NCI-H1436 (cell line): ENCODE data around the gene ARL8B.
"Not testable (repeated sequence)": the region's sequence is repeated elsewhere in the genome, so short reads cannot be mapped to it uniquely, and the experiment has no call there.

Source experiments
- DNase-seq: peaks from one replicate; lab custom pipeline; 2025; lab: John Stamatoyannopoulos, UW

Gene ARL8B

DNA sequence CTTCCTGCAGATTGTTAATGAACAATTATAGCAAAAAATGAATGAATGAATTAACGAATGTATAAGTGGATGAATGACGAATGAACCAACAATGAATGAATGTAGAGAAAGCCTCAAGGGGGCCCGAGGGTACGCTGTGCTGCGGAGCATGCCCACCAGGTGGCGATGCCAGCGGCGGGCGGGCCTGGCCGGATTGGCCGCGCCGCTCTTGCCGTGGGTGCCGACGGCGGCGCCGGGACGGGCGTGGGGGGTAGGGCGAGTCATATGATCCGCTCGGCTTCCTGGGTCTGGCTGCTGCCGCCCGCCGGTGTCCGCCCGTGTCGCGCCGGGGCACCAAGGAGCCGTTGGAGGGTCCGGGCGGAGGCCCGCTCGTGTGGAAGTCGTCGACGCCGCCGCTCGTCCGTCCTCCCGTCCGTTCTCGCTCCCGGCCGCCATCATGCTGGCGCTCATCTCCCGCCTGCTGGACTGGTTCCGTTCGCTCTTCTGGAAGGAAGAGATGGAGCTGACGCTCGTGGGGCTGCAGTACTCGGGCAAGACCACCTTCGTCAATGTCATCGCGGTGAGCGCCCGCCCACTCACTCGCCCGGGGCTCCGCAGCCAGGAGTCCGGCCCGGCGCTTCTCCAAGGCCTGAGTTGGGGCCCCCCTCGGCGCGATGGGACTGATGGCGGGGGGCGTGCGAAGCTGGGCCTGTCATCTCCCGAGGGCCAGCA, at the start of gene ARL8B:
ARL8B (plus strand) TSS at position 263 of the 711 bp plus-strand sequence; CDS start at position 437, 174 bp downstream.
- DNase-seq = peak; percentile 45

DNA sequence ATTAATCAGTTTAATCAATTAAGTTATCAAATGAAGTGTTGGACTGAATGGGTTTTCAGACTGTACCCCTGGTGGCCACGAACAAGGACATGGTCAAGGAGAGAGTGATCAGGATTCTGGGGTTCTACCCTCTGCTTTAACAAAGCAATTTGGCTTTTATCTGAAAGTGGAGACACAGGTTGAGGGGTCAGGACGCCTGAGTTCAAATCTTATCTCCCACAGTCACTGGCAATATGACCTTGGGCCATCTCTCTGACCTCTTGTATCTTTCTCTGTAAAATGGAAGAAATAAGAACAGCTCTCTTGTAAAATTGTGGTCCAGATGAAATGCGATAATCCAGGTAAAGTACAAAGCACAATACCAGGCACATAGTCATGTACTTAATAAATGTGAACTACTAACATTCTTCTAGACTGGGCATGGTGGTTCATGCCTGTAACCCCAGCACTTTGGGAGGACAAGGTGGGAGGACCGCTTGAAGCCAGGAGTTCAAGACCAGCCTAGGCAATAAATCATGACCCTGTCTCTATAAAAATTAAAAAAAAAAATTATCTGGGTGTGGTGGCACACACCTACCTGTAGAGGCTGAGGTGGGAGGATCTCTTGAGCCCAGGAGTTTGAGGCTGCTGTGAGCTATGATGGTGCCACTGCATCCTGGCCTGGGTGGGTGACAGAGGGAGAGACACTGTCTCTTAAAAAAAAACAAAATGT, 48.6 kb upstream of the ARL8B start:
- DNase-seq = no peak

DNA sequence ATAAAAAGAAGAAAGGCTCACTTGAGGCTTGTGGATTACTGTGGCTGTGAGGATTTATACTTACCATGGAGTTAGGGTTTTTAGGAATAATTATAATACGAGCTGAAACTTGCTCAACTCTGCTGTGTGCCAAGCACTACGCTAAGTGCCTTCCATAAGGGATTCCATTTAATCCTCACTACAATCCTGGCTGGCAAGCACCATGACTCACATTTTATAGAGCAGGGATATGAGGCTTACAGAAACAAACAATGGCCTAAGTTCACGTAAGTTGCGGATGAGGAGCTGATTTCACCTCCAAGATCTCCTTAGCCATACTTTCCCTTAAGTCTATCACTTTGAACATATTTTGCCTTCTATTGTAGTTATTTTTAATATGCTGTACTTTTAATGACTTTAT, 43.9 kb upstream of the ARL8B start:
- DNase-seq = no peak

DNA sequence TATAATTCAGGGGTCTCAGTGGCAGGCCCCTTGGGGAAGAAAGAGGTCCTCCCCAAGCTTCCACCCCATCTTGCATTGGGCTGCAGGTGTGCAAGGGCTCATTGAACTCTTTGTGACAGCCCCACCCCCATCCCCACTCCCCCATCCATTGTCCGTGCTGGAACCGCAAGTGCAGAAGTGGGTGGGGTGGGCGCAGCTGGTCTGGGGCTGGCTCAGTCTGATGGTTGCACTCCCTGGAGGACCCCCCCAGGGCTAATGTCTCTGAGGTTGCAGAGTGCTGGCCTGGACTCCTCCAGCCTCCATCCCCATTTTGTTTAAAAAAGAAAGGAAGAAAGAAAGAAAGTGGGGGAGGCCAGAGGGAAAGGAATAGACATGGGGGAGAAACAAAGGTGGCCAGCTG, 42.3 kb upstream of the ARL8B start:
- DNase-seq = no peak

DNA sequence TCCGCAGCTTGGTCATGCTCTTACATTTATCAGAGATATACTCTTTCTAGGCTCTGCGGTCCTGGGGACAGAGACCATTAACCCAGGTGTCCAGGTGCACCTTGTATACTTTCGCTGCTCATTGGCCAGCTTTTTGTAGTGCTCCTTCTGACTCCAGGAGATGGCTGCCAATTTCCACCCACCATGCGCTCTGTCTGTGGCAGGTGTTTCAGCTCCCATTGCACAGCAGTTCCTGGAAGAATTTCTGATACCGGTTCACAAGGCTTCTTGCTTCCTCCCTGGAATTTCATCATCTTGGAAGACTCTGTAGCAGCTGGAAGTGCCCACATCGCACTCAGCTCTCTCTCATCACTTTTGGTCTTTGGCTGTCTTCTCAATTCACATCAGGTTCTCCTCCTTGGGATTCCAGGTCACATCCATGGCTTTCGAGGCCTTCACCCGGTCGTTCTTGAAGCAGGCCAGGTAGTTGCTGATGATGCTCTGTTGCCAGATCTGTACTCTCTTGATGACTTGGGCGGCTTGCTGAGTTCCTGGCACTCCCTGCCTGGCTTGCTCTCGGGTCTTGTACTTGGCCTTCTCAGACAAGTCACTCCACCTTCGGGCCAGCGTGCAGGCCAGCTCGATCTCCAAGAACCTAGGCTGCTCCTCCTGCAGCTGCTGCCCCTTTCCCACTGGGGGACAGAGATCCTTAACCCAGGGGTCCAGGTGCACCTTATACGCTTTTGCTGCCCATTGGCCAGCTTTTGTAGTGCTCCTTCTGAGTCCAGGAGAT, 41.1 kb upstream of the ARL8B start:
- no peak for DNase-seq

DNA sequence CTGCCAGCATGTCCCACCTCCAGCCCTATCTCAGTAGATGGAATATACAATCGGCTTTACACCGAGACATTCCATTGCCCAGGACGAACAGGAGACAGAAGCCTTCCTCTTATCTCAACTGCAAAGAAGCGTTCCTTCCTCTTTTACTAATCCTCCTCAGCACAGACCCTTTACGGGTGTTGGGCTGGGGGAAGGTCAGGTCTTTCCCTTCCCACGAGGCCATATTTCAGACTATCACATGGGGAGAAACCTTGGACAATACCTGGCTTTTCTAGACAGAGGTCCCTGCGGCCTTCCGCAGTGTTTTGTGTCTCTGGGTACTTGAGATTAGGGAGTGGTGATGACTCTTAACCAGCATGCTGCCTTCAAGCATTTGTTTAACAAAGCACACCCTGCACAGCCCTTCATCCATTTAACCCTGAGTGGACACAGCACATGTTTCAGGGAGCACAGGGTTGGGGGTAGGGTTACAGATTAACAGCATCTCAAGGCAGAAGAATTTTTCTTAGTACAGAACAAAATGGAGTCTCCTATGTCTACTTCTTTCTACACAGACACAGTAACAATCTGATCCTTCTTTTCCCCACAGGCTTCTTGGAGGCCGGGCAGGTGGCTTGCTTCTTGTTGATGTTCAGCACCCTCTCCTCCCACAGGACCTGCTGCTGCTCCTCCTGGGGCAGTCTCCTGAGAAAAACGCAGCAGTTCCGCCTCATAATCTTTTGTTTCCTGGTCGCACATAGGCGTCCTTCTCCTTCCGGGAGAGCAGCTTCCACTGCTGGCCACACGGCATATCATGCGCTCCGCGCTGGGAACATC, 39.9 kb upstream of the ARL8B start:
- DNase-seq = not testable (repeated sequence)

DNA sequence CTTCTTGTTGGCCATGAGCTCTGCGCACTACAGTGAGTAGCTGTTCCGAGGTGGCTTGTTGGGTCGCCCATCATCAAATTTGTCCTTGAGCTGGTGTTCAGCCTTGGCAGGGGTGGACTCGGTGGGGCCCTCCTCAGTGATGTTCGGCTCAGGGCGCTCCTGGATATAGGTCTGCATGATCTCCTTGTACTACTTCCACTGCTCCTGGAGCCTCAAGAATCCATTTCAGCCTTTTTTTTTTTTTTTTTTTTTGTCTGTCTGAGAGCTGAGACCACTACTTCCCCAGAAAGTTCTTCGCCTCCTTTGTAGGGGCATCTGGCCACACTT, 39.3 kb upstream of the ARL8B start:
- no peak for DNase-seq

DNA sequence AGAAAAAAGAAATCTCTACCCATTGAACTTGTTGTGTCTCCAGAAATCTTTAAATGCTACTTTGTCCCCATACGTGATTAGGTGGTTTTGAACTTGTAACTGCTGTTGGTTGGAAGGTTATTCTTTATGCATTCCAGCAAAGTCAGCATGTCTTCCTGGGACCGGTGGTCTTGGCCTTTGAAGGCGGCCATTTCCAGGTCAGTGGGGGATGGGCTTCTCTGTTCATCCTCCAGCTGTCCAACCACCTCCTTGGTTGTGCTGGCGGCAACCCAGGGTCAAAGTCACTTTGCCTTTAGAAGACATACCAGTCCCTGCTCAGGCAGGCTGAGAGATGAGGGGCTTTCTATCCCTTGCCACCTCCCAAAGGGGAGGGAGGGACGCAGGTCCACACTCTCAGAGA, 37.9 kb upstream of the ARL8B start:
- no peak for DNase-seq

DNA sequence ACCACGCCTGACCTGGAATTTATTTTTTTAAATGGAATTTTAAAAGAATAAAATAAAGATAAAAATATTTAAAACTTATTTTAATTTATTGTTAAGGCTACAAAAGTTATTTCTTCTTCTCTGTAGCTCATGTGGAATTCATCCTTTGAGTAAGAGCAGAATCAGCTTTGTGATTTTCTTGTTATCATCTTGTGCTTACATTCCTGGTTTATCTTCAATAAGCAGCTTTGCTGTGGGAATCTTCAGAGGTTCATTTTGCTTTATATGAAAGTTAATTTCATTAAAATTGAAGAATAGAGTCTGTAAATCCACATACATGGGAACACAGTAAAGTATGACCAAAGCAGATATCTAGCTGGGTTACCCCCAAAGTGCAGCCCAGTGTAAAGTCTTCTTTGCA, 35.4 kb upstream of the ARL8B start:
- DNase-seq = no peak

DNA sequence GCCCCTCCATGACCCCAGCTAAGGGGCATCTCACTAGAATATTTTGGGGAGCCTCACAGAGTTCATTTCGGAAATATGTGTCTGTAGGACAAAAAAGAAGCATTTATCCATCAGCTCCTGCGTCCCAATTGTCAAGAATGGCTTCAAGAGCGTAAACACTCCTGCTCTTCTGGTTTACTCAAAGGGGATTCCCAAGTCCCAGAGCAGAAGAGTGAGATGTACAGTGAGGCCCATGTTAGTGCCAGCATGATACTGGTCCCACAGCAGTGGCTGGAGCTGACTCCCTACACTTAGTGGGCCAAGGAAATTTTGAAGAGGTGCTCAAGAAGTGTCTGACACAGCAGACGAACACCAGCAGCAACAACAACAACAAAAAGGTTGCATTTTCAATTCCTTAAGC, 34.9 kb upstream of the ARL8B start:
- no peak for DNase-seq

DNA sequence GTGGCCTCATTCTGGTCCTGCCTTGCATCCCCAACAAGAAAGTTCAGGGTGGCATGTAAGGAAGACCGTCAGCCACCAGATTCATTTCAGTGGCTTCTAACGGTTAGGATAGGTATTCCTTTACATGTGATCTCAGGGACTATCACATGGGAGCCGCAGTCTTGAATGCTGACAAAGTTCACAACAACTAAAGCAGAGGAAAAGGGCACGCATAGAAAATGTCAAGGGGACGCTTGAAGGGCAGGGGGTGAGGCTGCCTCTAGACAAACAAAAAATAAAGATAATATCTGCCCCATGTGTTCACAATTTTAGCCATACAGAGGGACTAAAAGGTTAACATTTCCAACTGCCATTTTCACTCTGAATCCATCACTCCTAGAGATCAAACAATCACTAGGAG, 31.9 kb upstream of the ARL8B start:
- DNase-seq = no peak

DNA sequence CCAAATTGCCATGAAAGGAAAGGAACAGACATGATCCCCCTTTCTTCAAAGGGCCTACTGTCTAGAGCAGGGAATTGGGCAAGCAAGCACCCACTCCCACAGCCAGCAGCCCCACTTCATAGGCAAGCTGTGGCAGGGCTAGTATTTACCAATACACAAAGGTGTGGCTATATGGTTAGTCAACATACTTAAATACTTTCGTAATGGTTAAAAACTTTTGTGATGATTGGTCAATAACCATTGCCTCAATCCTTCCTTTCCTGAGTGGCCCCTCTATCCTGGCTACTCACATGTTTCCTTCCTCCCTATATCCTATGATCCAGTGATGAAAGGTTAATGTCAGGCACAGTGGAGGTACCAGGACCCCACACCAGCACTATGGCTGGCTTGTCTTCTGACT, 30.1 kb upstream of the ARL8B start:
- DNase-seq = no peak

DNA sequence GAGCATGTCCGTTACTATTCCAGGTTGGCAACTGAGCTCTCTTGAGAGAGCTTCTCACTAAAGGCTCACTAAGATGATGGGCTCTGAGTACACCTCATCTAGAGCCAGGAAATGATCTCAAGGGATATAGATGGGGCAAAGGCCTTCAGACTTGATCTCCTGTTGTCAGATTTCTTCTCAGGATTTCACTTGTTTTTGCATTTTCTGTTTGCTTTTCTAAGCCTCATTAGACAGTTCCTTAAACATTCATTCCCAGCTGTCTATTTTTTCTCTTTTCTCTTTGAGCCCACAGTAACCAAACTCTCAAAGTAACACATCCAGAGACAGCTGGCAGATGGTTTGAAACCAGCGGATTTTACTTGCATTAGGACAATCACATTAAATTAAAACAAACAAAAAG, 28.4 kb upstream of the ARL8B start:
- DNase-seq = no peak

DNA sequence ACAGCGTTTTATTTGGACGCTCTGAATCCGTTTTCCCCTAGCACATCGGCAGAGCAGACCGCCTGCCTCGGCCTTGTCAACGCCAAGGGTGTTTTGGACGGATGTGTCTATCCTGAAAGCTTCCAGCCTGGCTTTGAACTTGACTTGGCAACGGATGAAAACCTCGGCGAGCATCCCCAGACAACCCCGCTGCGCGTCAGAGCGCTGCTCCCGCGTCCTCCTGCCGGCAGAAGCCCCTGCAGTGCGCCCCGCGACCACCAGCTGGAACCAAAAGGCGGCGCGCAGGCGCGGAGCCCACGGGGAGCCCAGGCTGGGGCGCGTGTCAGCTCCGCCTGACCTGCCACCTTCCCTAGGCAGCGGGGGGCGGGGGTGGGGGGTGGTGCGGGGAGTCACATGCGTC, 26.2 kb upstream of the ARL8B start:
- DNase-seq = no peak

DNA sequence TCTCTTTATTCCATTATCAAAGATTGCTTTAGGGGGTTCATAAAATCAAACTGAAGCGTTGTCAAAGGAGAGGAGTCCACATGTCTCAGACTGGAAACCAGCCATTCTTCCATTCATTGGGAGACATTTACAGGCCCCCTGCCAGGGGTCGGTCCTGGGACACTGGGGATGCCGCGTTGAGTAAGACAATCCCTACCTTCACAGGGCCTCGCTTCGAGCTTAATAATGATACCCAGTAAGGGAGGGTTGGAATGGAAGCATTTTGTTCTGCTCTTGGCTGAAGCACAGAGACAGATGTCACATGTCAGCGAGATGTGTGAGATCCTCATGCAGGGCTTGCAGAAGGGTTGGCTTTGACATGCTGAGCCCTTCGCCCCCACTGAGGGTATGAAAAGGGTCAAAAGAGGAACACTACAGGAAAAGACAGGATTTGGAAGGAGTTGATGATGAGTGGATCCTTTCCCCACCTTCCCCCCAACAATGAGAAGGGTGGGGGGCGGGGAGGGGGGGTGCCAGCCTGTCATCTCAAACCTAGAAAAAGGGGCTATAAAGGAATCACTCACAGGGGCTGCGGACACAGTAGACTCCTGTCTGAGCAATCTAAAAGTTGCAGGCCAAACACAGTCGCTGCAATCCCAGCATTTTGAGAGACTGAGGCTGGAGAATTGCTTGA, 25.6 kb upstream of the ARL8B start:
- no peak for DNase-seq

DNA sequence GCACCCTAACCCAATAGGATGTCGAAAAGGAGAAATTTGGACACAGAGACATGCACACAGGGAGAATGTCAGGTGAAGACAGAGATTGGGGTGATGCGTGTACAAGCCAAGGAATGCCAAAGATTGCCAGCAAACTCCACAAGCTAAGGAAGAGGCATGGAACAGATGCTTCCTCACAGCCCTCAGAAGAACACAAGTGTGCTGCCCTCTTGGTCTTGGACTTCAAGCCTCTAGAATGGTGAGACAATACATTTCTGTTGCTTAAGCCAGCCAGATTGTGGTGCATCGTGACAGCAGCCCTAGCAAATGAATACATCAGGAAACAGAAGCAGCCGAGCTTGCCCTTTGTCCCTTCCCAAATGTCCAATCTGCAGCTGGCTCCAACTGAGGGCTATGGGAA, 23.7 kb upstream of the ARL8B start:
- no peak for DNase-seq

DNA sequence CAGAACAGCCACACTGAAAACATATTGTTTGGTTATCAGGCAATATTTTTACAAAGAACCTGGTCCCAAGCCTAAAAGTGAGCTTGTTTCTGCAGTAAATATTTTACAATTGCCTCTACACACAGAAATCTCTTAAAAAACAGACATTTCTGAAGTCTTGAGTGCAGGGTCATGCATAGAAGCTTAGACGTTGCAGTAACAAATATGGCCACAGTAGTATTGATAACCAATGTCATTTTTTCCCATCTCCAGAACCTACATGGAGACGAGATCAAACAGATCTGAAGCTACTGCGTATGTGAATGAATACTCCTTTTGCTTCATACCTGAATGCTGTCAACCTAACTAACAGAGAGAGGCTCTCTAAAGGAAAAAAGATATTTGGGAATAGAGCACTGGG, 19.6 kb upstream of the ARL8B start:
- DNase-seq = no peak

DNA sequence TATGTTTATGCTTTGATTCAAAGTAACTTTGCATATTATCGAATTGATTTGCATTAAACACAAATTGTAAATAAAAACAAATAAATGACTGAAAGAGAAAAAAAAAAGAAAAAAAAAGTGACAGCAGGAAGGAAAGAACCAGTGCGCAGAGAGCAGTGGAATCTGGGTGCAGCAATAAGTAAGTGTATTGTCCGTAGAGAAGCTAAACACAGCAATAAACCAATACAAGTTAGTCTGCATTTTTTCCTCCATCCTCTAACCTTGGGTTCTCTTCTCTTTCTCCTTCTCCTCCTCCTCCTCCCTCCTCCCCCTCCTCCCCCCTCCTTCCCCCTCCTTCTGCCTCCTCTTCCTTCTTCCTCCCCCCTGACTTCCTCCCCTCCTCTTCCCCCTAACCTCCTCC, 18.3 kb upstream of the ARL8B start:
- no peak for DNase-seq

DNA sequence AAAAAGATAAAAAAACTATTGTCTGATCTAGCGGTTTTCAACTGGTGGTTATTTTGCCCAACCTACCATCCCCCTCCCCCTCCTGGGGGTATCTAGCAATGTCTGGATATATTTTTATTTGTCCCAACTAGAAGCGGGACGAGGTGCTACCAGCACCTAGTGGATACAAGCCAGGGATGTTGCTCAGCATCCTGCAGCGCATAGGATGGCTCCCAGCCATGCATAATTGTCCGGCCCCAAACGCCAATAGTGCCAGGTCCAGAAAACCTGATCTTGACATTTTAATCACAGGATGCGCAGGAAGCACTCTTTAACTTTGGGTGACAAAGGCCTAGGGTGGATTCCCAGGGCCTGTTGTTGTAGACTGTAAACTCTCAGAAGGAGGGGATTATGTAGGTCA, 17.0 kb upstream of the ARL8B start:
- no peak for DNase-seq

DNA sequence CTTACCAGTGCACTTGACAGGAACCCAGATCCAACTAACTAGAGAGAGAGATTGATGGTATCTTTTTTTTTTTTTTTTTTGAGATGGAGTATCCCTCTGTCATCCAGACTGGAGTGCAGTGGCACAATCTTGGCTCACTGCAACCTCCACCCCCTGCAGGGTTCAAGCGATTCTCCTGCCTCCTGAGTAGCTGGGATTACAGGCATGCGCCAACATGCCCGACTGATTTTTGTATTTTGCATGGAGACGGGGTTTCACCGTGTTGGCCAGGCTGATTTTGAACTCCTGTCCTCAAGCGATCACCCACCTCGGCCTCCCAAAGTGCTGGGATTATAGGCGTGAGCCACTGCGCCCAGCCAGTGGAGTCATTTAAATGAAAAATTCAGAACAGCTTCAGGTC, 15.7 kb upstream of the ARL8B start:
- not testable (repeated sequence) for DNase-seq

DNA sequence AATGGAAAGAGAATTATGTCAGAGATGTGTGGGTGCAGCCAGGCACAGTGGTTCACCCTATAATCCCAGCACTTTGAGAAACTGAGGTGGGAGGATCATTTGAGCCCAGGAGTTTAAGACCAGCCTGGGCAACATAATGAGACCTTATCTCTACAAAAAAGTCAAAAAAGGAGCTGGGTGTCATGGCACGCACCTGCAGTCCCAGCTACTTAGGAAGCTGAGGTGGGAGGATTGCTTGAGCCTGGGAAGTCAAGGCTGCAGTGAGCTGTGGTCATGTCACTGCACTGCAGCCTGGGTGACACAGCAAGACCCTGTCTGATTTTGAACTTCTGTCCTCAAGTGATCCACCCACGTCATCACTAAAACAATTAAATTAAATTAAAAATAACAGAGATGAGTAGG, 15.2 kb upstream of the ARL8B start:
- not testable (repeated sequence) for DNase-seq

DNA sequence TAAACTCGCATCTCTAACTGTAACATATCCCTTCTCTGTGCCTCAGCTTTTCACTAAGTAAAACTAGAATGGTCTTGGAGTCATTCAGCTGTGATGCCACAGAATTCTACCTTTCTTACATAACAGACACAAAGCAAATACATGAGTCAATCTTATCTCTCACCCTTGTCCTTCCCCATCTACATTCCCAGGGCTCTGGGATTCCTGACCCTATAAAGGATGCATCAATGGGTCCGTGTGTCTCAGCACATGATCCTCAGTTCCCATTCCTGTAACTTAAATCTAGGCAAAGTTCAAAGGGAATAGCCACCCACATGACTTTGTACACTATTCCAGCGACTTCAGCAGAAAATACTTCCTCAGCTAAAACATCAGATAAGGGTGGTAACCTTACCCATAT, 11.8 kb upstream of the ARL8B start:
- no peak for DNase-seq
